Measurements from ENCODE around the gene NLRP10. TPM values are rescaled to one million over a fixed set of nuclear protein-coding genes. Genes with fewer than 3 reads are reported as not detected.

The NLRP10 gene, protein sequence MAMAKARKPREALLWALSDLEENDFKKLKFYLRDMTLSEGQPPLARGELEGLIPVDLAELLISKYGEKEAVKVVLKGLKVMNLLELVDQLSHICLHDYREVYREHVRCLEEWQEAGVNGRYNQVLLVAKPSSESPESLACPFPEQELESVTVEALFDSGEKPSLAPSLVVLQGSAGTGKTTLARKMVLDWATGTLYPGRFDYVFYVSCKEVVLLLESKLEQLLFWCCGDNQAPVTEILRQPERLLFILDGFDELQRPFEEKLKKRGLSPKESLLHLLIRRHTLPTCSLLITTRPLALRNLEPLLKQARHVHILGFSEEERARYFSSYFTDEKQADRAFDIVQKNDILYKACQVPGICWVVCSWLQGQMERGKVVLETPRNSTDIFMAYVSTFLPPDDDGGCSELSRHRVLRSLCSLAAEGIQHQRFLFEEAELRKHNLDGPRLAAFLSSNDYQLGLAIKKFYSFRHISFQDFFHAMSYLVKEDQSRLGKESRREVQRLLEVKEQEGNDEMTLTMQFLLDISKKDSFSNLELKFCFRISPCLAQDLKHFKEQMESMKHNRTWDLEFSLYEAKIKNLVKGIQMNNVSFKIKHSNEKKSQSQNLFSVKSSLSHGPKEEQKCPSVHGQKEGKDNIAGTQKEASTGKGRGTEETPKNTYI
- not detected for total RNA-seq
- not detected for polyA plus RNA-seq

DNA sequence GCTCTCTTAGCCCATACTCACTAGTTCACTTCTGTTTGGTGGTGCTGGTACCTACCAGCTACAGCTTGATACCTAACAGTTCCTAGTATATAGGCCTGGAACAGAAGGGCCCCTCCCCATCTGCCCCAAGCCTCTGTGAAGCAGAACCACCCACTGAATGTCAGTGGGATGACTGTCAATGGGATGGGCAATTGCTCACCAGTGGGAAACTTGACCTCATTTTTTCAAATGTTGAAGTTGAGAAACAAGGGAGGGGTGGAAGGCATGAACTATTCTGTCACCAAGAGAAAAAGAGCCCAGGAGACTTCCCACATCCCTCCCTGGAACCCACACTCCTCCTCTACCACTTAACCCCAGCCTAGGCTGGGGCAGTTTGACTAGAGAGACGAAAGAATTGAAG is at the start of gene NLRP10:
NLRP10 (minus strand) TSS at position 62 of the 400 bp plus-strand sequence. CDS start 1,952 bp downstream, outside the sequence.
- DNase-seq: no peak
- Mint-ChIP-seq H3K36me3 (no peaks in the 10 kb centered on the region), H3K9me3 (peaks cover 0 to 2% (median 0%) of the 10 kb centered on the region in 8 donors), H3K27me3 (peaks cover 2 to 9% of the 10 kb centered on the region in 2 donors), H3K4me3 (no peak within 1 kb of the TSS), H3K4me1 (no peaks in the 10 kb centered on the region), H3K27ac (no peak within 1 kb of the TSS)
- no peak within 1 kb of the TSS for H3K27ac ChIP-seq (ENCODE audit: low read depth, low read length)
- H3K9me3 ChIP-seq (ENCODE audit: control insufficient read depth in 1 of 2, low read length in 2 of 2): no peaks in the 10 kb centered on the region
- H3K36me3 ChIP-seq (ENCODE audit: insufficient read depth, low read length): no peaks in the 10 kb centered on the region
- intact Hi-C loops (cut with micrococcal nuclease): no loop called here
- ChIA-PET POLR2A (ENCODE audit: partially characterized antibody) (no interaction called here), CTCF (ENCODE audit: partially characterized antibody) (no interaction called here)
- no peak within 1 kb of the TSS for H3K4me3 ChIP-seq (ENCODE audit: low read length in 2 of 2)
- no peaks in the 10 kb centered on the region for H3K4me1 ChIP-seq (ENCODE audit: insufficient read depth, low read length)
- no peaks in the 10 kb centered on the region for H3K27me3 ChIP-seq (ENCODE audit: insufficient read depth, low read length)

DNA sequence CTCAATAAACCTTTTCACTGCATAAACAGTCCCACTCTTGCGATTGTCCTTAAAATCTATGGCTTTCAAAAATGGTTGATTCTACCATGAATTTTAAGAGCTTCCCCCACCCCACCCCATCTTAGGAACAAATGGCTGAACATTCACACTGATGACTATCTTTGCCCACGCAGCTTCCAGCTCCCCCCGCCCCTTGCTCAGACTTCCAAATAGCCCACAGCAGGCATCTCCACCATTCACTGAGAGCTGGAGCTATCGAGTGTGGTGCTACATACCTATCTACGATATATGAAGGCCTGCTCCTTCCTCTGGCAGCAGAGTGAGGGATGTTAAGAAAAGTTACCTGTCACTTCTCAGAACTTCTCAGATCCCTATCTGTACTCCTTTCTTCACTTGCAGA is 48.6 kb upstream of the NLRP10 start:
- peaks cover 4 to 11% (median 6%) of the 10 kb centered on the region in 4 donors for H3K4me1 Mint-ChIP-seq
- peak overlapping the region in 1 of 7 donors; percentile 61 for H3K27ac Mint-ChIP-seq
- ChIA-PET CTCF (ENCODE audit: partially characterized antibody) (interaction anchor here (3.3 to 3.7 kb wide), 2 partner anchors 20 to 27 kb away, joined by 15 to 16 read pairs; partner anchors contain the start of gene EIF3F), POLR2A (ENCODE audit: partially characterized antibody) (no interaction called here)
- no peaks in the 10 kb centered on the region for H3K9me3 Mint-ChIP-seq
- H3K4me3 ChIP-seq (ENCODE audit: low read length in 2 of 2): no peak overlapping the region
- peaks cover 5% of the 10 kb centered on the region for H3K4me1 ChIP-seq (ENCODE audit: insufficient read depth, low read length)
- H3K27me3 ChIP-seq (ENCODE audit: insufficient read depth, low read length): no peaks in the 10 kb centered on the region
- no peaks in the 10 kb centered on the region for H3K9me3 ChIP-seq (ENCODE audit: control insufficient read depth in 1 of 2, low read length in 2 of 2)
- intact Hi-C loops (cut with micrococcal nuclease): loop anchor here (10.0 kb wide), 1 partner anchor 671 kb away; the partner anchor contains the start of genes RPL27A and TRIM66
- no peaks in the 10 kb centered on the region for H3K36me3 Mint-ChIP-seq
- no peak overlapping the region for H3K4me3 Mint-ChIP-seq
- DNase-seq: no peak
- H3K27me3 Mint-ChIP-seq: peaks cover 15% of the 10 kb centered on the region in 2 donors
- no peaks in the 10 kb centered on the region for H3K36me3 ChIP-seq (ENCODE audit: insufficient read depth, low read length)
- no peak overlapping the region for H3K27ac ChIP-seq (ENCODE audit: low read depth, low read length)

DNA sequence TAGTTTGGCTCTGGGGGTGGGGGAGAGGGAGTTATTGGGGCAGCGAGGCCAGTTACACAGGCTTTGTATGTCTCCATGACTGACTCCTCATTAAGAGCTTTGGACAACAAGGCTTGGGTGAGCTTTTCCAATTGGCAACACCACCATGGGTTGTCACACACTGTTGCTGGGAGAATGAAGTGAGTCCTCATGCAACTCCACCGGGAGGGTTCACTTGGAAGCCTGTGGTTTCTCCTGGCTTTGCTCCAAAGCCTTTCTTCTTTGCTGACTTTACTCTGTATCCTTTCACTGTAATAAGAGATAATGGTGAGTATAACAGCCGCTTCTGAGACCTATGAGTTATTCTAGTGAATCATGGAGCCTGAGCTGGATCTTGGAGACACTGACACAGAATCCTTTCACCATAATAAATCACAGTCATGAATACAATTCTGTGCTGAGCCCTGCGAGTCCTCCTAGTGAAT is 46.8 kb upstream of the NLRP10 start:
- H3K4me1 Mint-ChIP-seq: no peaks in the 10 kb centered on the region

DNA sequence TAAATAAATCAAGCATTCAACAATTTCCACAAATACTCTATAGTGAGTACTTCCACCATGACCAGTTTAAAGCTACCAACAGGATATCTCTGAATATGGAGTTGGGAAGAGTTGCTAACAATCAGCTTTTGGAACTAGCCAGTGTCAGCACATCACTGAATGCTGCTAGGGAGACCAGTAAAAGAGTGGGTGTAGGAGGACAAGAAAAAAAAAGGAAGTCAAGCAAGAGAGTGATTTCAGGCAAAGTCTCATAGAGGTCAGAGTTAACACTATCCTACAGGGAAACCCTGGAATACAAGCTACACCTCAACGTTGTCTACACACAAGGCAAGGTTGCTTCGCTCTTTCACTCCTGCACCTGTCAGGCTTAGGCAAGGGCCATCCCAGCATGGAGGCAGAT is 46.1 kb upstream of the NLRP10 start:
- H3K9me3 Mint-ChIP-seq: no peaks in the 10 kb centered on the region
- DNase-seq: no peak
- ChIA-PET POLR2A (ENCODE audit: partially characterized antibody) (no interaction called here), CTCF (ENCODE audit: partially characterized antibody) (interaction anchor here (0.9 to 10.3 kb wide), 6 partner anchors 9 to 89 kb away, joined by 3 to 230 read pairs (median 4); partner anchors contain the start of gene EIF3F)
- Histone ChIP-seq H3K27me3 (ENCODE audit: insufficient read depth, low read length) (no peaks in the 10 kb centered on the region), H3K36me3 (ENCODE audit: insufficient read depth, low read length) (no peaks in the 10 kb centered on the region), H3K27ac (ENCODE audit: low read depth, low read length) (no peak overlapping the region), H3K4me1 (ENCODE audit: insufficient read depth, low read length) (no peaks in the 10 kb centered on the region), H3K4me3 (ENCODE audit: low read length in 2 of 2) (no peak overlapping the region), H3K9me3 (ENCODE audit: control insufficient read depth in 1 of 2, low read length in 2 of 2) (no peaks in the 10 kb centered on the region)
- no peak overlapping the region for H3K27ac Mint-ChIP-seq
- no peaks in the 10 kb centered on the region for H3K36me3 Mint-ChIP-seq
- intact Hi-C loops (cut with micrococcal nuclease): loop anchor here (10.0 kb wide), 1 partner anchor 673 kb away; the partner anchor contains the start of genes RPL27A and TRIM66
- peaks cover 9% of the 10 kb centered on the region in 2 donors for H3K27me3 Mint-ChIP-seq
- H3K4me3 Mint-ChIP-seq: no peak overlapping the region
- no peaks in the 10 kb centered on the region for H3K4me1 Mint-ChIP-seq

More for the DNA sequence above, 46.8 kb upstream of the NLRP10 start:
- CTCF ChIA-PET (ENCODE audit: partially characterized antibody): interaction anchor here (1.3 to 10.3 kb wide), 2 partner anchors 23 to 89 kb away, joined by 3 to 230 read pairs; no protein-coding TSS in a partner anchor
- Histone ChIP-seq H3K4me1 (ENCODE audit: insufficient read depth, low read length) (no peaks in the 10 kb centered on the region), H3K27ac (ENCODE audit: low read depth, low read length) (no peak overlapping the region), H3K36me3 (ENCODE audit: insufficient read depth, low read length) (no peaks in the 10 kb centered on the region), H3K4me3 (ENCODE audit: low read length in 2 of 2) (no peak overlapping the region), H3K27me3 (ENCODE audit: insufficient read depth, low read length) (no peaks in the 10 kb centered on the region), H3K9me3 (ENCODE audit: control insufficient read depth in 1 of 2, low read length in 2 of 2) (no peaks in the 10 kb centered on the region)
- no peak for DNase-seq
- no peaks in the 10 kb centered on the region for H3K36me3 Mint-ChIP-seq
- H3K4me3 Mint-ChIP-seq: no peak overlapping the region
- H3K27ac Mint-ChIP-seq: no peak overlapping the region
- no peaks in the 10 kb centered on the region for H3K9me3 Mint-ChIP-seq
- H3K27me3 Mint-ChIP-seq: peaks cover 13 to 14% of the 10 kb centered on the region in 2 donors
- POLR2A ChIA-PET (ENCODE audit: partially characterized antibody): no interaction called here
- intact Hi-C loops (cut with micrococcal nuclease): loop anchor here (10.0 kb wide), 1 partner anchor 673 kb away; the partner anchor contains the start of genes RPL27A and TRIM66

DNA sequence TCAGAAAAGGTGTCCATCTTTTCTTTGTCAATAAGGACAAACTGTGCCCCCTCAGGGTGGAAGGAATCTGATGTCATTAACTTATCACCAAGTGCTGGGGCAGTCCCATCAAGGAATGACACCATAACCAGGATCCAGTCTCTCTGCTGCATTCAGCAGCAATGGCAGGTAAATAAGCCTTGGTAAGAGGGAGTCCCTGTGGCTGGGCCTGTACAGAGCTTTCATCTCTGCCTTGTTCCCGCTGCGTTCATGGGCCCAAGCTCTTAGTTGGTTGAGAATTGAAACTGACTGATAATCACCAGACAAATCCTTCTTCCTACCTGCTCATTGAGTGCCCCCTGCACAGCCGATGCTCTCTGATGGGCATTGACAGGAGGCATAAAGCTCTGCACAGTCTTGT is 44.6 kb upstream of the NLRP10 start:
- Histone ChIP-seq H3K36me3 (ENCODE audit: insufficient read depth, low read length) (no peaks in the 10 kb centered on the region), H3K4me3 (ENCODE audit: low read length in 2 of 2) (no peak overlapping the region), H3K27me3 (ENCODE audit: insufficient read depth, low read length) (no peaks in the 10 kb centered on the region), H3K4me1 (ENCODE audit: insufficient read depth, low read length) (no peaks in the 10 kb centered on the region), H3K27ac (ENCODE audit: low read depth, low read length) (no peak overlapping the region), H3K9me3 (ENCODE audit: control insufficient read depth in 1 of 2, low read length in 2 of 2) (no peaks in the 10 kb centered on the region)
- Mint-ChIP-seq H3K36me3 (no peaks in the 10 kb centered on the region), H3K27ac (no peak overlapping the region), H3K9me3 (no peaks in the 10 kb centered on the region), H3K27me3 (peaks cover 4 to 9% of the 10 kb centered on the region in 2 donors), H3K4me3 (no peak overlapping the region), H3K4me1 (no peaks in the 10 kb centered on the region)
- ChIA-PET CTCF (ENCODE audit: partially characterized antibody) (interaction anchor here (1.6 to 10.3 kb wide), 4 partner anchors 23 to 91 kb away, joined by 3 to 230 read pairs (median 6); partner anchors contain the start of gene EIF3F), POLR2A (ENCODE audit: partially characterized antibody) (no interaction called here)
- DNase-seq: no peak
- intact Hi-C loops (cut with micrococcal nuclease): loop anchor here (5.0 to 10.0 kb wide), 2 partner anchors 252 to 675 kb away; partner anchors contain the start of genes LMO1, RPL27A and TRIM66

DNA sequence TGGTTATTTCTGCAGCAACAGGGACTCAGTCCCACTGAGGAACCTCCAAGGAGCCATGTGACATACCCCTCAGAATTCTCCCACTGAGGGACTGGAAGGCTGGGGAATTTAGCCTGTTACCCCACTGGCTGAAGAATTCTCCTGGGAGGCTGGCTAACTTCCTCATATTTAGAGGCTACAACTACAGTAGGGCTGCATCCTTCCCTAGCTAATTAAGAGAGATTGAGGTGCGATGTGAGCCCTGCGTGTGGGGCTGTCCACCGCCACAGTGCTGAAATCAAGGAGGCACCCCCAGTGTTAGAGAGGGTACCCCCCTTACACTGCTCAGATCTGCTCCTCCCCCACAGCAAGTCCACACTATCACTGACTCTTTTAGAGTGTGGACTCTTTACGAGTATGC is 43.0 kb upstream of the NLRP10 start:
- Mint-ChIP-seq H3K9me3 (no peaks in the 10 kb centered on the region), H3K4me3 (no peak overlapping the region), H3K27me3 (peaks cover 0 to 4% of the 10 kb centered on the region in 2 donors), H3K27ac (no peak overlapping the region), H3K36me3 (no peaks in the 10 kb centered on the region), H3K4me1 (no peaks in the 10 kb centered on the region)
- intact Hi-C loops (cut with micrococcal nuclease): loop anchor here (5.0 kb wide), 1 partner anchor 254 kb away; the partner anchor contains the start of gene LMO1
- ChIA-PET CTCF (ENCODE audit: partially characterized antibody) (interaction anchor here (0.8 to 10.3 kb wide), 9 partner anchors 9 to 92 kb away, joined by 3 to 230 read pairs (median 3); partner anchors contain the start of gene EIF3F), POLR2A (ENCODE audit: partially characterized antibody) (no interaction called here)
- H3K9me3 ChIP-seq (ENCODE audit: control insufficient read depth in 1 of 2, low read length in 2 of 2): no peaks in the 10 kb centered on the region
- no peak overlapping the region for H3K4me3 ChIP-seq (ENCODE audit: low read length in 2 of 2)
- H3K27me3 ChIP-seq (ENCODE audit: insufficient read depth, low read length): no peaks in the 10 kb centered on the region
- no peaks in the 10 kb centered on the region for H3K4me1 ChIP-seq (ENCODE audit: insufficient read depth, low read length)
- no peak overlapping the region for H3K27ac ChIP-seq (ENCODE audit: low read depth, low read length)
- H3K36me3 ChIP-seq (ENCODE audit: insufficient read depth, low read length): no peaks in the 10 kb centered on the region
- no peak for DNase-seq

Data from CD4-positive, alpha-beta memory T cell (primary cell).